HepG2 (cell line): Measurements from ENCODE around the gene EZH1. TPM values are rescaled to one million over a fixed set of nuclear protein-coding genes. Genes with fewer than 3 reads are reported as not detected.

Experiments
- ATF7-NPFF ChIP-seq: sonication (generic); formaldehyde crosslinking; IDR thresholded peaks from 2 replicates; pipeline ENCODE4 v1.8.1; 2023; ENCODE audit warnings: mild to moderate bottlenecking, low read depth, missing genetic modification reagents, moderate library complexity
- CENPT ChIP-seq: sonication (generic); formaldehyde crosslinking; IDR thresholded peaks from 2 replicates; pipeline ENCODE4 v1.8.0; 2022; ENCODE audit warnings: low read depth, mild to moderate bottlenecking, moderate library complexity, missing genetic modification reagents
- ELF4 ChIP-seq: sonication (generic); formaldehyde crosslinking; IDR thresholded peaks from 2 replicates; pipeline ENCODE4 v1.5.0; 2020; ENCODE audit warnings: missing genetic modification reagents, mild to moderate bottlenecking, moderate library complexity, borderline replicate concordance
- EP300 ChIP-seq, 3 experiments: sonication (generic) in 1 of 3; formaldehyde crosslinking in 1 of 3; IDR thresholded peaks; 2 replicates each; pipeline versions ENCODE4 v1.5.1 to v1.6.1; 2011 to 2020; ENCODE audit warnings: low read depth in 2 of 3, low read length in 2 of 3, borderline replicate concordance in 1 of 3, improper control_type of control experiment in 1 of 3, mild to moderate bottlenecking in 1 of 3, missing genetic modification reagents in 1 of 3, moderate library complexity in 1 of 3
- IKZF5 ChIP-seq: IDR thresholded peaks from 2 replicates; pipeline ENCODE4 v1.6.1; 2018; ENCODE audit warnings: missing genetic modification reagents, mild to moderate bottlenecking, missing compliant biosample characterization
- MYC ChIP-seq: sonication (generic); formaldehyde crosslinking; IDR thresholded peaks from 2 replicates; pipeline ENCODE4 v1.9.0; 2021; ENCODE audit warnings: missing genetic modification reagents, borderline replicate concordance
- MZF1 ChIP-seq: sonication (generic); formaldehyde crosslinking; IDR thresholded peaks from 2 replicates; pipeline ENCODE4 v1.8.1; 2023; ENCODE audit warnings: mild to moderate bottlenecking, missing genetic modification reagents, borderline replicate concordance
- NR2C2 ChIP-seq: sonication (generic); formaldehyde crosslinking; IDR thresholded peaks from 2 replicates; pipeline ENCODE4 v1.4.0; 2020; ENCODE audit warnings: missing genetic modification reagents, mild to moderate bottlenecking, moderate library complexity, borderline replicate concordance
- PHF21A ChIP-seq: sonication (generic); formaldehyde crosslinking; IDR thresholded peaks from 2 replicates; pipeline ENCODE4 v1.5.0; 2020; ENCODE audit warnings: mild to moderate bottlenecking, missing genetic modification reagents
- RFX1 ChIP-seq: fragments of 450-650 bp; IDR thresholded peaks from 2 replicates; pipeline ENCODE4 v1.6.1; 2017
- YEATS2 ChIP-seq: sonication (generic); formaldehyde crosslinking; IDR thresholded peaks from 2 replicates; pipeline ENCODE4 v1.4.0; 2020; ENCODE audit warnings: missing genetic modification reagents, borderline replicate concordance
- ZNF263 ChIP-seq: sonication (generic); formaldehyde crosslinking; IDR thresholded peaks from 2 replicates; pipeline ENCODE4 v1.4.0; 2020; ENCODE audit warnings: missing genetic modification reagents
- ZNF33B ChIP-seq: sonication (generic); formaldehyde crosslinking; IDR thresholded peaks from 2 replicates; pipeline ENCODE4 v1.5.1; 2020; ENCODE audit warnings: mild to moderate bottlenecking, missing genetic modification reagents
- ZNF674 ChIP-seq: sonication (generic); formaldehyde crosslinking; IDR thresholded peaks from 2 replicates; pipeline ENCODE4 v1.5.0; 2020; ENCODE audit warnings: low read depth, mild to moderate bottlenecking, missing genetic modification reagents
- ZNF841 ChIP-seq: sonication (generic); formaldehyde crosslinking; IDR thresholded peaks from 2 replicates; pipeline ENCODE4 v1.8.1; 2023; ENCODE audit warnings: missing genetic modification reagents, borderline replicate concordance
- ZUFSP ChIP-seq: sonication (generic); formaldehyde crosslinking; IDR thresholded peaks from 2 replicates; pipeline ENCODE4 v1.9.0; 2021; ENCODE audit warnings: missing genetic modification reagents, mild to moderate bottlenecking, borderline replicate concordance
- polyA plus RNA-seq, 8 experiments: library from polyadenylated mRNA; depleted of rRNA in 3 of 8; stranded (reverse) in 7 of 8; unstranded in 1 of 8; fragments of >200 nt; fragmentation: Illumina TruSeq in 4 of 8; extraction: Trizol in 4 of 8; gene quantifications; 2 replicates each; pipeline versions ENCODE4 v1.2.1 to v1.2.3, GENCODE V29; 2011 to 2016; ENCODE audit warnings: low read depth in 4 of 8, missing spikeins in 1 of 8, mixed read lengths in 1 of 8; ENCODE audit not compliant: insufficient read depth in 1 of 8
- total RNA-seq, 5 experiments: library from RNA; depleted of rRNA; stranded (reverse); fragments of >200 nt; fragmentation: Illumina TruSeq; extraction: Trizol; gene quantifications; 2 replicates each; pipeline ENCODE4 v1.2.3, GENCODE V29; 2016; ENCODE audit warnings: low read depth in 1 of 5
- TF ChIP-seq, protein P1 (sequence below): sonication (generic); formaldehyde crosslinking; conservative IDR thresholded peaks from 2 replicates; pipeline ENCODE4 v1.4.0; 2020; ENCODE audit warnings: mild to moderate bottlenecking, missing genetic modification reagents, moderate library complexity
- TF ChIP-seq, protein P2 (sequence below): IDR thresholded peaks from 2 replicates; pipeline ENCODE4 v1.6.1; 2016; ENCODE audit warnings: control low read depth
- TF ChIP-seq, protein P3 (sequence below): sonication (generic); formaldehyde crosslinking; IDR thresholded peaks from 2 replicates; pipeline ENCODE4 v1.5.1; 2020; ENCODE audit warnings: mild to moderate bottlenecking, moderate library complexity, missing genetic modification reagents

The EZH1 gene
- total and polyA plus RNA-seq, 2 of the 13 experiments (the other 11 are each of a cell fraction or from before 2014, with no cell fraction given), result 11.6 to 24.0 TPM

DNA sequence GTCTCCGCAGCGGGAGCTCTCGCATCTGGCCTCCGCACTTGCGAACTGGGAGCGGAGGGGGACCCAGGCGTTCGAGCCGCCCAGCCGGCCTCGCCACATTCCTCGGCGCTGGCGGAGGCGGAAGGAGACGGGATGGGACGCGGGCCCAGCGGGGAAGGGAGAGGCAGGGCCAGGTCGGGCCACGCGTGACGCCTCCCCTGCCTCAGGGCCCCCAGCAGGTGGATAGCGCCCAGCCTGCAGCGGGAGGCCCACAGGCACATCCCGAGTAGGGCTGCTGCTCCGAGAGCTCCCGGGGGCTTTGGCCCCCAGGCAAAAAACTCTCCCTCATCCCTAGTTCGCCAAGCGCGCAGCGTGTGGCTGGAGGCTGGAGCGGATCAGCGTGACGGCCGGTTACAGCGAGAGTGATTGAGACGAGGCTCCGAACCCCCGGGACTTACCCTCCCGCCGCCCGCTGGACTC lies 68.8 kb downstream of the EZH1 start (continued):
- TF ChIP-seq, protein P1, sequence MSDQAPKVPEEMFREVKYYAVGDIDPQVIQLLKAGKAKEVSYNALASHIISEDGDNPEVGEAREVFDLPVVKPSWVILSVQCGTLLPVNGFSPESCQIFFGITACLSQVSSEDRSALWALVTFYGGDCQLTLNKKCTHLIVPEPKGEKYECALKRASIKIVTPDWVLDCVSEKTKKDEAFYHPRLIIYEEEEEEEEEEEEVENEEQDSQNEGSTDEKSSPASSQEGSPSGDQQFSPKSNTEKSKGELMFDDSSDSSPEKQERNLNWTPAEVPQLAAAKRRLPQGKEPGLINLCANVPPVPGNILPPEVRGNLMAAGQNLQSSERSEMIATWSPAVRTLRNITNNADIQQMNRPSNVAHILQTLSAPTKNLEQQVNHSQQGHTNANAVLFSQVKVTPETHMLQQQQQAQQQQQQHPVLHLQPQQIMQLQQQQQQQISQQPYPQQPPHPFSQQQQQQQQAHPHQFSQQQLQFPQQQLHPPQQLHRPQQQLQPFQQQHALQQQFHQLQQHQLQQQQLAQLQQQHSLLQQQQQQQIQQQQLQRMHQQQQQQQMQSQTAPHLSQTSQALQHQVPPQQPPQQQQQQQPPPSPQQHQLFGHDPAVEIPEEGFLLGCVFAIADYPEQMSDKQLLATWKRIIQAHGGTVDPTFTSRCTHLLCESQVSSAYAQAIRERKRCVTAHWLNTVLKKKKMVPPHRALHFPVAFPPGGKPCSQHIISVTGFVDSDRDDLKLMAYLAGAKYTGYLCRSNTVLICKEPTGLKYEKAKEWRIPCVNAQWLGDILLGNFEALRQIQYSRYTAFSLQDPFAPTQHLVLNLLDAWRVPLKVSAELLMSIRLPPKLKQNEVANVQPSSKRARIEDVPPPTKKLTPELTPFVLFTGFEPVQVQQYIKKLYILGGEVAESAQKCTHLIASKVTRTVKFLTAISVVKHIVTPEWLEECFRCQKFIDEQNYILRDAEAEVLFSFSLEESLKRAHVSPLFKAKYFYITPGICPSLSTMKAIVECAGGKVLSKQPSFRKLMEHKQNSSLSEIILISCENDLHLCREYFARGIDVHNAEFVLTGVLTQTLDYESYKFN (CRISPR knock-in tag), result no peak; the same call in 1 of the 2 replicates
- peak; percentile 15; the same call in 1 of the 2 replicates for TF ChIP-seq NR2C2 (CRISPR knock-in tag)
- no peak for TF ChIP-seq ZUFSP (CRISPR knock-in tag)
- TF ChIP-seq EP300 (IDR thresholded peaks at IDR 0.05; ENCODE audit: low read depth in 2 of 2, low read length in 2 of 2), result no peak
- TF ChIP-seq EP300 (CRISPR knock-in tag; IDR thresholded peaks at IDR 0.05; ENCODE audit: borderline replicate concordance), result no peak; the same call in 1 of the 2 replicates
- peak; percentile 92 for TF ChIP-seq ZNF674 (CRISPR knock-in tag)
- TF ChIP-seq PHF21A (CRISPR knock-in tag), result no peak
- TF ChIP-seq, protein P2, sequence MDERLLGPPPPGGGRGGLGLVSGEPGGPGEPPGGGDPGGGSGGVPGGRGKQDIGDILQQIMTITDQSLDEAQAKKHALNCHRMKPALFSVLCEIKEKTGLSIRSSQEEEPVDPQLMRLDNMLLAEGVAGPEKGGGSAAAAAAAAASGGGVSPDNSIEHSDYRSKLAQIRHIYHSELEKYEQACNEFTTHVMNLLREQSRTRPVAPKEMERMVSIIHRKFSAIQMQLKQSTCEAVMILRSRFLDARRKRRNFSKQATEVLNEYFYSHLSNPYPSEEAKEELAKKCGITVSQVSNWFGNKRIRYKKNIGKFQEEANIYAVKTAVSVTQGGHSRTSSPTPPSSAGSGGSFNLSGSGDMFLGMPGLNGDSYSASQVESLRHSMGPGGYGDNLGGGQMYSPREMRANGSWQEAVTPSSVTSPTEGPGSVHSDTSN (CRISPR knock-in tag), result no peak
- TF ChIP-seq YEATS2 (CRISPR knock-in tag), result no peak
- no peak for TF ChIP-seq RFX1
- TF ChIP-seq ZNF33B (CRISPR knock-in tag), result no peak; the same call in 1 of the 2 replicates
- no peak for TF ChIP-seq ZNF841 (CRISPR knock-in tag)
- TF ChIP-seq ELF4 (CRISPR knock-in tag), result no peak
- TF ChIP-seq ATF7-NPFF (CRISPR knock-in tag), result peak; percentile 57; the same call in 1 of the 2 replicates
- no peak for TF ChIP-seq CENPT (CRISPR knock-in tag)
- peak; percentile 30; the same call in 1 of the 2 replicates for TF ChIP-seq IKZF5 (CRISPR knock-in tag)
- TF ChIP-seq, protein P3, sequence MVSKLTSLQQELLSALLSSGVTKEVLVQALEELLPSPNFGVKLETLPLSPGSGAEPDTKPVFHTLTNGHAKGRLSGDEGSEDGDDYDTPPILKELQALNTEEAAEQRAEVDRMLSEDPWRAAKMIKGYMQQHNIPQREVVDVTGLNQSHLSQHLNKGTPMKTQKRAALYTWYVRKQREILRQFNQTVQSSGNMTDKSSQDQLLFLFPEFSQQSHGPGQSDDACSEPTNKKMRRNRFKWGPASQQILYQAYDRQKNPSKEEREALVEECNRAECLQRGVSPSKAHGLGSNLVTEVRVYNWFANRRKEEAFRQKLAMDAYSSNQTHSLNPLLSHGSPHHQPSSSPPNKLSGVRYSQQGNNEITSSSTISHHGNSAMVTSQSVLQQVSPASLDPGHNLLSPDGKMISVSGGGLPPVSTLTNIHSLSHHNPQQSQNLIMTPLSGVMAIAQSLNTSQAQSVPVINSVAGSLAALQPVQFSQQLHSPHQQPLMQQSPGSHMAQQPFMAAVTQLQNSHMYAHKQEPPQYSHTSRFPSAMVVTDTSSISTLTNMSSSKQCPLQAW (CRISPR knock-in tag), result peak; percentile 5
- TF ChIP-seq ZNF263 (CRISPR knock-in tag), result peak; percentile 97
- TF ChIP-seq MYC (CRISPR knock-in tag), result peak; percentile 39
- no peak for TF ChIP-seq MZF1 (CRISPR knock-in tag)
